ENCODE results near the gene GSS. TPM values are rescaled to one million over a fixed set of nuclear protein-coding genes. Genes with fewer than 3 reads are reported as not detected.

Gene GSS
- total and polyA plus RNA-seq, 2 donors (not counting 1 experiment from before 2014, with no cell fraction given) = 55.3 to 71.3 TPM

DNA sequence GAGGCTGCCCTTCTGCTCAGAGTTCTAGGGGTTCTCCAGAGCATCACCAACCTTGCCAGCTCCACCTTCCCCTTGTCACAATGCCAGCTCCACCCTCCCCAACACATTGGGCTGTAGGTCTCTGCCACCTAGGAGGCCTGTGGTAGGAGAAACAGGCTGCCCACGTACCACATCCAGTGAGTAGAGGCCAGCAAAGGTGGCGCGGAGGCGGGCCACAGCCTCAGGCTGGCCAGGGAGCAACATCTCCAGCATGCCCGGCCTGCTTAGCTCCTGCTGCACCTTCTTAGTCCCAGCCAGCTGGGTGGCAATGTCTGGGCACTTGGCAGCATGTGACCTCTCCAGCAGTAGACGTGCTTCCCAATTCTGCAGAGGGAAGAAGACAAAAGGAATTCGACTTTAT lies 23.8 kb downstream of the GSS start:
- Histone ChIP-seq H3K27me3 (ENCODE audit: control insufficient read depth, insufficient read depth, low read length) (no peaks in the 10 kb centered on the region), H3K9ac (ENCODE audit: insufficient read depth, low read length) (no peak overlapping the region), H3K79me2 (ENCODE audit: control insufficient read depth, insufficient read depth, low read length) (no peaks in the 10 kb centered on the region), H3K4me2 (ENCODE audit: extremely low read depth, insufficient read depth, low read length) (no peak overlapping the region), H2AFZ (ENCODE audit: low read length) (no peak overlapping the region), H4K20me1 (ENCODE audit: control insufficient read depth, extremely low read depth, insufficient read depth, low read length) (no peaks in the 10 kb centered on the region), H3K4me3 (replicated peaks in 1 of 4; ENCODE audit: control extremely low read depth in 1 of 4, insufficient read depth in 1 of 4, low read depth in 3 of 4, low read length in 4 of 4) (no peak overlapping the region), H3K9me3 (ENCODE audit: control insufficient read depth, insufficient read depth, low read depth, low read length) (no peaks in the 10 kb centered on the region), H3K27ac (ENCODE audit: insufficient read depth, low read length) (no peak overlapping the region), H3K36me3 (ENCODE audit: control insufficient read depth, insufficient read depth, low read length) (peaks cover 23% of the 10 kb centered on the region), H3K4me1 (ENCODE audit: control insufficient read depth, extremely low read depth, insufficient read depth, low read length) (no peaks in the 10 kb centered on the region)
- no peak for DNase-seq (ENCODE audit: low read depth in 2 of 2)
- TF ChIP-seq, protein P1, sequence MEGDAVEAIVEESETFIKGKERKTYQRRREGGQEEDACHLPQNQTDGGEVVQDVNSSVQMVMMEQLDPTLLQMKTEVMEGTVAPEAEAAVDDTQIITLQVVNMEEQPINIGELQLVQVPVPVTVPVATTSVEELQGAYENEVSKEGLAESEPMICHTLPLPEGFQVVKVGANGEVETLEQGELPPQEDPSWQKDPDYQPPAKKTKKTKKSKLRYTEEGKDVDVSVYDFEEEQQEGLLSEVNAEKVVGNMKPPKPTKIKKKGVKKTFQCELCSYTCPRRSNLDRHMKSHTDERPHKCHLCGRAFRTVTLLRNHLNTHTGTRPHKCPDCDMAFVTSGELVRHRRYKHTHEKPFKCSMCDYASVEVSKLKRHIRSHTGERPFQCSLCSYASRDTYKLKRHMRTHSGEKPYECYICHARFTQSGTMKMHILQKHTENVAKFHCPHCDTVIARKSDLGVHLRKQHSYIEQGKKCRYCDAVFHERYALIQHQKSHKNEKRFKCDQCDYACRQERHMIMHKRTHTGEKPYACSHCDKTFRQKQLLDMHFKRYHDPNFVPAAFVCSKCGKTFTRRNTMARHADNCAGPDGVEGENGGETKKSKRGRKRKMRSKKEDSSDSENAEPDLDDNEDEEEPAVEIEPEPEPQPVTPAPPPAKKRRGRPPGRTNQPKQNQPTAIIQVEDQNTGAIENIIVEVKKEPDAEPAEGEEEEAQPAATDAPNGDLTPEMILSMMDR (conservative IDR thresholded peaks at IDR 0.05 in 1 of 2, IDR thresholded peaks at IDR 0.05 in 1 of 2; ENCODE audit: low read depth in 1 of 2, low read length in 2 of 2) = no peak
- TF ChIP-seq EZH2 (IDR thresholded peaks at IDR 0.05; ENCODE audit: low read length, missing control alignments) = no peak

DNA sequence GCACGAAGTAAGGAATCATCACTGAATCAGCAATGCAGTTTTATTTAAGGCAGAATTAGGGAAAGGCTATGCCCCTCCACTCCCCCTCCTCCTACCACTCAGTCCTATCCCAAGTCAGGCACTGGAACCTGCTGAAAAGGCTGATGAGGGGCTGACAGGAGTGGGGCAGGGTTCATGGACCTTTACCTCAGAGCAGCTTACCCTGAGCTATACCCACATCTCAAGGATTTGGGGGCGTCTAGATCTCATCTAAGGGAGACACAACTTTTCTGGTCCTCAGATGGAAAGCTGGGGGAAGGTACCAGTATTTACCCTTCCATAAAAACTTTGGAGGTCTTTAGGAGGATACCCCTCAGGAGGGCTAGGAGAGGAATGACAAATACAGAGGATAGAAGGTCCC lies 27.2 kb downstream of the GSS start:
- Histone ChIP-seq H3K4me2 (ENCODE audit: extremely low read depth, insufficient read depth, low read length) (no peak overlapping the region), H3K36me3 (ENCODE audit: control insufficient read depth, insufficient read depth, low read length) (peaks cover 32% of the 10 kb centered on the region), H3K27ac (ENCODE audit: insufficient read depth, low read length) (no peak overlapping the region), H3K9me3 (ENCODE audit: control insufficient read depth, insufficient read depth, low read depth, low read length) (no peaks in the 10 kb centered on the region), H2AFZ (ENCODE audit: low read length) (no peak overlapping the region), H3K27me3 (ENCODE audit: control insufficient read depth, insufficient read depth, low read length) (no peaks in the 10 kb centered on the region), H3K79me2 (ENCODE audit: control insufficient read depth, insufficient read depth, low read length) (no peaks in the 10 kb centered on the region), H3K4me1 (ENCODE audit: control insufficient read depth, extremely low read depth, insufficient read depth, low read length) (no peaks in the 10 kb centered on the region), H3K9ac (ENCODE audit: insufficient read depth, low read length) (no peak overlapping the region), H3K4me3 (replicated peaks in 1 of 4; ENCODE audit: control extremely low read depth in 1 of 4, insufficient read depth in 1 of 4, low read depth in 3 of 4, low read length in 4 of 4) (no peak overlapping the region), H4K20me1 (ENCODE audit: control insufficient read depth, extremely low read depth, insufficient read depth, low read length) (no peaks in the 10 kb centered on the region)
- DNase-seq (ENCODE audit: low read depth in 2 of 2) = no peak
- no peak for TF ChIP-seq EZH2 (IDR thresholded peaks at IDR 0.05; ENCODE audit: low read length, missing control alignments)
- TF ChIP-seq, protein P1 (conservative IDR thresholded peaks at IDR 0.05 in 1 of 2, IDR thresholded peaks at IDR 0.05 in 1 of 2; ENCODE audit: low read depth in 1 of 2, low read length in 2 of 2) = no peak

DNA sequence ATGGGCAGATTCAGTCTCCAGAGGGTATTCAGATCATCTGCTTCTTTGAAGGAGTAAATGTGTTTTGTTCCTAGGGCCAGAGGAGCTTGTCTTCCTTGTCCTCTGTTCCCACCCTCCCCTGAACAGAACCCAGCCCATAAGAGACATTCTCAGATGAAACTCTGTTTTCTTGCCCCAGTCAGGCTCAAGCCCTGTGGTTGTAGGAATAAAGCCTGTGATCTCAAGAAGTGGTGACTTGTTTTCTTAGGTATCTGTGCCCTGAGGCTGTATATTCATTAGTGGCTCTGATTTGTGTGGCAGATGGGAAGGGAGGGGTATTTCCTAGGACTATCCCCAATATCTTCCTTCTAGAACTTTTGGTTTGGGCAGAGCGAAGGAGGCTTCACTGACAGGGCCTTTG lies 27.9 kb downstream of the GSS start:
- Histone ChIP-seq H3K36me3 (ENCODE audit: control insufficient read depth, insufficient read depth, low read length) (peaks cover 32% of the 10 kb centered on the region), H3K79me2 (ENCODE audit: control insufficient read depth, insufficient read depth, low read length) (no peaks in the 10 kb centered on the region), H4K20me1 (ENCODE audit: control insufficient read depth, extremely low read depth, insufficient read depth, low read length) (no peaks in the 10 kb centered on the region), H3K27me3 (ENCODE audit: control insufficient read depth, insufficient read depth, low read length) (no peaks in the 10 kb centered on the region), H3K9ac (ENCODE audit: insufficient read depth, low read length) (no peak overlapping the region), H3K4me1 (ENCODE audit: control insufficient read depth, extremely low read depth, insufficient read depth, low read length) (peaks cover 3% of the 10 kb centered on the region), H3K9me3 (ENCODE audit: control insufficient read depth, insufficient read depth, low read depth, low read length) (no peaks in the 10 kb centered on the region), H3K27ac (ENCODE audit: insufficient read depth, low read length) (no peak overlapping the region), H3K4me2 (ENCODE audit: extremely low read depth, insufficient read depth, low read length) (no peak overlapping the region), H2AFZ (ENCODE audit: low read length) (no peak overlapping the region), H3K4me3 (replicated peaks in 1 of 4; ENCODE audit: control extremely low read depth in 1 of 4, insufficient read depth in 1 of 4, low read depth in 3 of 4, low read length in 4 of 4) (no peak overlapping the region)
- TF ChIP-seq, protein P1 (conservative IDR thresholded peaks at IDR 0.05 in 1 of 2, IDR thresholded peaks at IDR 0.05 in 1 of 2; ENCODE audit: low read depth in 1 of 2, low read length in 2 of 2) = no peak
- no peak for TF ChIP-seq EZH2 (IDR thresholded peaks at IDR 0.05; ENCODE audit: low read length, missing control alignments)
- no peak for DNase-seq (ENCODE audit: low read depth in 2 of 2)
